SKM-1 (cell line): ENCODE data around the gene ENOX2.

Experiments
- DNase-seq: peaks from one replicate; lab custom pipeline; 2025; ENCODE audit not compliant: unreplicated experiment; lab: John Stamatoyannopoulos, UW

The ENOX2 gene

GRCh38 chrX:130645955-130646583, 256.9 kb downstream of the ENOX2 start:
- no peak for DNase-seq

GRCh38 chrX:130637591-130637990, 265.4 kb downstream of the ENOX2 start:
- DNase-seq = no peak

GRCh38 chrX:130636277-130636676, 266.7 kb downstream of the ENOX2 start:
- DNase-seq = no peak

GRCh38 chrX:130631011-130631410, 272.0 kb downstream of the ENOX2 start:
- no peak for DNase-seq

- DNase-seq = no peak
These were observed 274.5 kb downstream of the ENOX2 start for GRCh38 chrX:130628516-130628915.

- DNase-seq = no peak
These were observed 276.5 kb downstream of the ENOX2 start for GRCh38 chrX:130626521-130626920.

- DNase-seq = no peak
These were observed 277.6 kb downstream of the ENOX2 start for GRCh38 chrX:130625386-130625785.

- DNase-seq = no peak
These were observed 279.5 kb downstream of the ENOX2 start for GRCh38 chrX:130623518-130623917.

GRCh38 chrX:130615941-130616340, 287.1 kb downstream of the ENOX2 start:
- no peak for DNase-seq

- no peak for DNase-seq
These were observed 295.6 kb downstream of the ENOX2 start for GRCh38 chrX:130607431-130607830.

GRCh38 chrX:130606425-130606824, 296.6 kb downstream of the ENOX2 start:
- no peak for DNase-seq

- no peak for DNase-seq
These were observed 298.1 kb downstream of the ENOX2 start for GRCh38 chrX:130604882-130605281.

- no peak for DNase-seq
These were observed 308.5 kb downstream of the ENOX2 start for GRCh38 chrX:130594453-130594916.

GRCh38 chrX:130593911-130594310, 309.1 kb downstream of the ENOX2 start:
- no peak for DNase-seq

GRCh38 chrX:130592204-130592603, 310.8 kb downstream of the ENOX2 start:
- DNase-seq = no peak

- no peak for DNase-seq
These were observed 324.1 kb downstream of the ENOX2 start for GRCh38 chrX:130578906-130579305.

- DNase-seq = no peak
These were observed 325.6 kb downstream of the ENOX2 start for GRCh38 chrX:130577431-130577830.

- DNase-seq = no peak
These were observed 327.1 kb downstream of the ENOX2 start for GRCh38 chrX:130575831-130576389.
